ENCODE results near the gene KRT25.

GRCh38 chr17:40707745-40708144 lies 47.4 kb downstream of the KRT25 start:
- TF ChIP-seq, protein P1, sequence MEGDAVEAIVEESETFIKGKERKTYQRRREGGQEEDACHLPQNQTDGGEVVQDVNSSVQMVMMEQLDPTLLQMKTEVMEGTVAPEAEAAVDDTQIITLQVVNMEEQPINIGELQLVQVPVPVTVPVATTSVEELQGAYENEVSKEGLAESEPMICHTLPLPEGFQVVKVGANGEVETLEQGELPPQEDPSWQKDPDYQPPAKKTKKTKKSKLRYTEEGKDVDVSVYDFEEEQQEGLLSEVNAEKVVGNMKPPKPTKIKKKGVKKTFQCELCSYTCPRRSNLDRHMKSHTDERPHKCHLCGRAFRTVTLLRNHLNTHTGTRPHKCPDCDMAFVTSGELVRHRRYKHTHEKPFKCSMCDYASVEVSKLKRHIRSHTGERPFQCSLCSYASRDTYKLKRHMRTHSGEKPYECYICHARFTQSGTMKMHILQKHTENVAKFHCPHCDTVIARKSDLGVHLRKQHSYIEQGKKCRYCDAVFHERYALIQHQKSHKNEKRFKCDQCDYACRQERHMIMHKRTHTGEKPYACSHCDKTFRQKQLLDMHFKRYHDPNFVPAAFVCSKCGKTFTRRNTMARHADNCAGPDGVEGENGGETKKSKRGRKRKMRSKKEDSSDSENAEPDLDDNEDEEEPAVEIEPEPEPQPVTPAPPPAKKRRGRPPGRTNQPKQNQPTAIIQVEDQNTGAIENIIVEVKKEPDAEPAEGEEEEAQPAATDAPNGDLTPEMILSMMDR (IDR thresholded peaks at IDR 0.05) = no peak
- TF ChIP-seq POLR2A (IDR thresholded peaks at IDR 0.05) = no peak
